ACC112 (cell line): ENCODE results near the gene BMP3.

Experiments used
- H2AFZ ChIP-seq: fragments of 200-600 bp; sonication (generic); one replicate; pipeline ENCODE4 v1.6.0; 2017; ENCODE audit warnings: antibody characterized with exemption, low read length; ENCODE audit not compliant: unreplicated experiment
- H3K27ac ChIP-seq: fragments of 200-600 bp; sonication (generic); 2 replicates; pipeline ENCODE4 v1.5.1; 2014; ENCODE audit warnings: low read depth, mild to moderate bottlenecking, antibody characterized with exemption, low read length, moderate library complexity
- H3K27me3 ChIP-seq: fragments of 200-600 bp; sonication (generic); 2 replicates; pipeline ENCODE4 v1.6.1; 2014; ENCODE audit warnings: mild to moderate bottlenecking, antibody characterized with exemption, low read length, moderate library complexity, mixed read lengths; ENCODE audit not compliant: insufficient read depth
- H3K36me3 ChIP-seq: fragments of 200-600 bp; sonication (generic); 2 replicates; pipeline ENCODE4 v1.6.1; 2016; ENCODE audit warnings: mild to moderate bottlenecking, antibody characterized with exemption, low read length, moderate library complexity, mixed read lengths; ENCODE audit not compliant: insufficient read depth
- H3K4me1 ChIP-seq: fragments of 200-600 bp; sonication (generic); one replicate; pipeline ENCODE4 v1.6.1; 2016; ENCODE audit warnings: low read length, mixed read lengths; ENCODE audit not compliant: insufficient read depth, unreplicated experiment, control insufficient read depth
- H3K4me3 ChIP-seq: fragments of 200-600 bp; sonication (generic); 2 replicates; pipeline ENCODE4 v1.5.1; 2014; ENCODE audit warnings: mild to moderate bottlenecking, low read depth, low read length
- H3K79me2 ChIP-seq: fragments of 200-600 bp; sonication (generic); one replicate; pipeline ENCODE4 v1.6.0; 2016; ENCODE audit warnings: low read length; ENCODE audit not compliant: control insufficient read depth, unreplicated experiment, insufficient read depth

BMP3 gene

DNA sequence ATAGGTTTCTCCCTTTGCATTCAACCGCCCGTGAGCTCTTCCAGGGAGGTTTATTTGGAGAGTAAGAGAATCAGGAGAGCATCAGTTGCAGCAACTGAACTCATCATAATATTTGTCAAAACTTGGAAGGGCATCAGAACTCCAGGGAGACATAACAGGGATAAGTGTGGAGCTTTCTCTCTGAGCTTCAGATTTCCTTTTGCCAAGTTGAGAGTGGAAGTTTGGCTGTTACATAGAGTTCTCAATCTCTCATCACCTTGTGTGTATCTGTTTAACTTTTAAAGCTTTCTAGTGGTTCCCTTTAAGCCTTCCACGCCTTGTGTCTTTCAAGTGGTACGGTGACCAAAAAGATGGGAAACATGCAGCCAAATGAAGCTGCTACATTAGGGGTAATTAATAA, 18.8 kb downstream of the BMP3 start:
- H3K79me2 ChIP-seq: no peaks in the 10 kb centered on the region
- H3K27ac ChIP-seq: no peak overlapping the region
- H2AFZ ChIP-seq: no peak overlapping the region
- no peak overlapping the region for H3K4me3 ChIP-seq
- peaks cover 26% of the 10 kb centered on the region for H3K27me3 ChIP-seq
- no peaks in the 10 kb centered on the region for H3K36me3 ChIP-seq
- H3K4me1 ChIP-seq: no peaks in the 10 kb centered on the region

DNA sequence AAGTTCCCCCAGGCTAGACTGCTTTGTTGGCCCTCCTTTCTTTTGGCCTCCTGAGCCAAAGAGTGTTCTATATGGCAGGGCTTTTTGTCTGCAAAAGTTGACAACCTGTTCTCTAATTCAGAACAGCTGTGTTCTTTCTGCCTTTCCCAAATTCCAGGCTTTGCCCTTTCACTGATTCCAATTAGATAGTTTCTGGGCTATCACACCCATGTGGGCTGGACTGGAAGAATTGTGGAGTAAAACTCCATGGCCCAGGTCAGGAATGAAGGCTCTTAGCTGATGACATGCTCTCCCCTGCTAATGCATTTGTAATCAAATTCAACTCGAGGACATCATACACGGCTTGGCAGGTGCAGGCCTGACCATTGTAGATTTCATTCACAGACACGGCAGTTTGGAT, 19.4 kb downstream of the BMP3 start:
- H3K79me2 ChIP-seq: no peaks in the 10 kb centered on the region

DNA sequence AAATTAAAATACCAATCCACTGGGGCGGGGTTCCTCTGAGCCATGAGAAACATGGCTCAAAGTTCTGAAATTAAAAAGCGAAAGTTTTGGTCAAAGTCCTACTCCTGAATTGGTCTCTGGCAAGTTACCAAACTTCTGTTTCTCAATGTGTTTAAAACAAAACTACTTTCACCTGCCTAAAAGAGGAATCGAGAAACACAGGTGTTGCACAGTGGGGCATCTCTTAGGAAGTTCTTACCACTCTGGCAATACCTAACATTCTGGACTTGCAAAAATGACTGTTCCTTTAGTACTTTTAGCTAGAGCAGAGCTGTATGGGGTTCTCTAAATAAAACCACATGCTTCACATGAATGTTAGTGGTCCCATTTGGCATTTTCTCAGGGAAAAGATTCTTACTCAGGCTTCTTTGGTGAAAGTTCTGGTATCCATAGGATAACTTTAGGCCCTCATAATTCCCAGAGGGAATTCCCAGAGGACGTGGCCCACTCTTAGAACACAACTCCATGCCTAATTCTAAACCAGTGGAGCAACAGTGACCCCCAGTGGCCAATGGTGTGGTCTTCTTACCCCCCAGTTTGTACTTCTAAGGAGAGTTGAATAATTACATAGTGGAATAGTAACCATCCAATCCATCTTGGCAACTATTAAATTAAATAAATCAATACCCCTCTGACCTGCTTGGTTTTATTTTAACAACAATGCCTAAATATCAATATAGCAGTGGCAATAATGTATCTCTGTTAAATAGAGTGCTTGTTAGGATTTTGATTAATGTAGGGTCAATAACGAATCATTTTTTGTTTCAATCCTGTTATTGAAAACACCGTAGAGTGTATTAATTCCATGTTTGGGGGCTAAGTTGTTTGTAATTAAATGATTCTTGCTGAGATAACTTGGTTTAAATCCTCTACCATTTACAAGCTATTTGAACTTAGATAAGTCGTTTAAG, 21.9 kb downstream of the BMP3 start:
- Histone ChIP-seq H2AFZ (no peak overlapping the region), H3K27ac (no peak overlapping the region), H3K79me2 (no peaks in the 10 kb centered on the region), H3K27me3 (no peaks in the 10 kb centered on the region), H3K36me3 (no peaks in the 10 kb centered on the region), H3K4me1 (no peaks in the 10 kb centered on the region), H3K4me3 (no peak overlapping the region)

More for the DNA sequence above, 19.4 kb downstream of the BMP3 start:
- no peaks in the 10 kb centered on the region for H3K36me3 ChIP-seq
- peaks cover 20% of the 10 kb centered on the region for H3K27me3 ChIP-seq
- H2AFZ ChIP-seq: no peak overlapping the region
- H3K27ac ChIP-seq: no peak overlapping the region
- H3K4me3 ChIP-seq: no peak overlapping the region
- no peaks in the 10 kb centered on the region for H3K4me1 ChIP-seq

DNA sequence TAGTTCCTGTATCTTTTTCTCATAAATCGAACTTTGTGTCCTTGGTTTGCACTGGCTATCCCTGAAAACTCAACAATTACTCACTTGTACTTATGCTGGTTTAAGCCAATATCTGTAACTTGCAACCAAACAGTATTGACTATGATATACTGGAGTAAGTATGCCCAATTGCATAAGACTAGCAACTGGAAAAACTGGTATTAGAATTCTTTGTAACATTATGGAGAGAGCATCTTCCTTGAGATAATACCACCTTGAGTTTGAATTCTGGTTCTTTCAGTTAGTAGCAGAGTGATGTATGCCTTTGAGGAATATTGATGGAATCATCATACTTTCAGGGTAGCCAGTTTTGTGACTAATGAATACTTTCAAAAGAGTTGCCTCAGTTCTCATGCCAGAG, 28.1 kb downstream of the BMP3 start:
- Histone ChIP-seq H3K27me3 (no peaks in the 10 kb centered on the region), H3K36me3 (no peaks in the 10 kb centered on the region), H3K4me3 (no peak overlapping the region)

DNA sequence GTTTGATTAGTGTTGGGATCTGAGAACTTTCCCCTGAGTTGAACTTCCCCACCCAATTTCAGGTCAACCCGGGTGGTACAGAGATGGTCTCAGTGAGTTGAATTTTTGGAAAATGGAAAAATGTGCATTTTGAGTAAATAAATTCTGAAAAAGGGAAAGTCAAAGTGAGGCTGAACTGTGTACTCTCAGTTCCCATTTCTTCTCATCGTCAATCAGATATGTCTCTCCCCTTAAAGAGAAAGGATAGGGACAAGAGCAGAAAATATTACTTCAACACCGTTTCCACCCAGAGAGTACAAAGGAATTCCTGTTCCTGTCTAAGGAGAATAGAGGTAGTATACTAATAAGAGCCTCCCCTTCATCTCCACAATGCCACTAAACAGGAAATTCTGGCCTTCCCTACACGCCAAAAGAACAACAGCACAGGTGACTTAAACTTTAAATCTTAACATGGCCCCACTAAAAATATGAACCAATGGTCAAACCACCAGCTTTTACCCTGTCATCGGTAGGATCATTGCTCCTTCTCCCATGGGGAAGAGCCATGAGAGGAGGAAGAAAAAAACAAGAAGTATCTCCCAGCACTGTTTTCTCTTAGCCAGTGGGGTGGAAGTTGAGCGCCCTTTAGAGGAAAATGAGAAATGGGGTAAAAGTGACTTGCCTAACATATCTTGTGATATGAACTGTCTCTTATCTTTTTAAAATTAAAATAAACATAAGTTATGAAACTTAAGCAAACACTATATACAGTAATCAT, 30.3 kb downstream of the BMP3 start:
- no peak overlapping the region for H2AFZ ChIP-seq
- no peaks in the 10 kb centered on the region for H3K27me3 ChIP-seq
- no peaks in the 10 kb centered on the region for H3K79me2 ChIP-seq
- no peak overlapping the region for H3K27ac ChIP-seq
- H3K4me3 ChIP-seq: no peak overlapping the region
- H3K36me3 ChIP-seq: no peaks in the 10 kb centered on the region
- no peaks in the 10 kb centered on the region for H3K4me1 ChIP-seq

More for the DNA sequence above, 28.1 kb downstream of the BMP3 start:
- no peaks in the 10 kb centered on the region for H3K79me2 ChIP-seq
- no peak overlapping the region for H2AFZ ChIP-seq
- H3K27ac ChIP-seq: no peak overlapping the region
- no peaks in the 10 kb centered on the region for H3K4me1 ChIP-seq

DNA sequence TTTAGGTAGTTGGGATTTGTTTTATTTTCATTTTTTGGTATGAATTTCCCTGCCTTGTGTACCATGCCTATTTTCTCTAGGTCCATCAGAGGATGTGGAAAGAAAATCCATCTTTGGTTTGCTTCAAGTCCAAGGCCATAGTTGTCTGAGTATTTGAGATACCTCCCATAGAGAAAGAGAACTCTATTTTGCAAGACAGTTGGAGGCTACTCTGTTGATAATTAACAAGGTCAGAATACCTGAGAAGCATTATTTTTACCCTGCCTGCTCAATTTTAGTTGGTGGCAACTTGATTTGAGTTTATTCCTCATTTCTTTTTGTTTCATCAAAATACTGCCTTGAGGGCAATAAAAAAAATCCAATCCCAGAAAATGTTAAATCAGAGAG, 30.8 kb downstream of the BMP3 start:
- H3K27ac ChIP-seq: no peak overlapping the region
- no peaks in the 10 kb centered on the region for H3K79me2 ChIP-seq
- H3K36me3 ChIP-seq: no peaks in the 10 kb centered on the region

DNA sequence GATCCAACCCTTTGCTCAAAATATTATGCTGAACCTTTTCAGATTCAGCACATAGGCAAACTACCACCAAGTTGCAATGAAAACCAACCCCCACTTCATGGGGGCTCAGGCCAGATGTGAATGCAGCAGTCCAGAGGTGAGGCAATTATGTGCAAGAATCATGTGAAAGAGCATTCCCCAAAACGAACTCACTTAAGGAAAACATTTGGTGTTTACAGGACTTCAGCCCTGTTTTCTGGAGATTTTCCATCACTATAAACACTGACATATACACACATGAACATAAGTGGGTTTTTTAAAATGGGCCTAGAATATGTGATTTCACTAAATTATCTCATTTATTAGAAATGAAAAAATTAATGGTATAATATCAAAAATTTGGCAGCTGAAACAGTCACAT, 31.5 kb downstream of the BMP3 start:
- no peak overlapping the region for H2AFZ ChIP-seq
- H3K27me3 ChIP-seq: no peaks in the 10 kb centered on the region
- H3K79me2 ChIP-seq: no peaks in the 10 kb centered on the region
- no peaks in the 10 kb centered on the region for H3K4me1 ChIP-seq
- no peaks in the 10 kb centered on the region for H3K36me3 ChIP-seq
- no peak overlapping the region for H3K4me3 ChIP-seq
- no peak overlapping the region for H3K27ac ChIP-seq

More for the DNA sequence above, 30.8 kb downstream of the BMP3 start:
- no peak overlapping the region for H3K4me3 ChIP-seq
- H2AFZ ChIP-seq: no peak overlapping the region
- no peaks in the 10 kb centered on the region for H3K4me1 ChIP-seq
- no peaks in the 10 kb centered on the region for H3K27me3 ChIP-seq

DNA sequence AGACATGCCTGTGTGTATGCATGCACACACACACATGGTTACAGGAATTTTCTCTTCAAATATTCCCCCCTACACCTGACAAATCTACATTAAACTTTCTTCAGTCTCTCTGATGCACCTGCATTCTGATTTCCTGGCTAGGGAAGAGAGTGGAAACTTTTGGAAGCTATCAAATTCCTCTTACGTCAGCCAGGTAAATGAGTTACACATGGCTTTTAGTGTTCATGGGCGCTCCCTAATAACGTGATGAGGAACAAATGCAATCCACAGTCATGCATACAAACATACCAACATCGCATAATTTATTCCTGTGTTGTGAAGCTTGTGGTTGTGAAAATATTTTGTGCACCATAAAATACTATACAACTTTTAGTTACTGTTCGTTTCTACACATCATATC, 34.9 kb downstream of the BMP3 start:
- H3K4me3 ChIP-seq: no peak overlapping the region
- H3K4me1 ChIP-seq: peaks cover 3% of the 10 kb centered on the region
- H3K36me3 ChIP-seq: no peaks in the 10 kb centered on the region
- no peak overlapping the region for H3K27ac ChIP-seq
- no peaks in the 10 kb centered on the region for H3K79me2 ChIP-seq
- H3K27me3 ChIP-seq: no peaks in the 10 kb centered on the region
- H2AFZ ChIP-seq: no peak overlapping the region

DNA sequence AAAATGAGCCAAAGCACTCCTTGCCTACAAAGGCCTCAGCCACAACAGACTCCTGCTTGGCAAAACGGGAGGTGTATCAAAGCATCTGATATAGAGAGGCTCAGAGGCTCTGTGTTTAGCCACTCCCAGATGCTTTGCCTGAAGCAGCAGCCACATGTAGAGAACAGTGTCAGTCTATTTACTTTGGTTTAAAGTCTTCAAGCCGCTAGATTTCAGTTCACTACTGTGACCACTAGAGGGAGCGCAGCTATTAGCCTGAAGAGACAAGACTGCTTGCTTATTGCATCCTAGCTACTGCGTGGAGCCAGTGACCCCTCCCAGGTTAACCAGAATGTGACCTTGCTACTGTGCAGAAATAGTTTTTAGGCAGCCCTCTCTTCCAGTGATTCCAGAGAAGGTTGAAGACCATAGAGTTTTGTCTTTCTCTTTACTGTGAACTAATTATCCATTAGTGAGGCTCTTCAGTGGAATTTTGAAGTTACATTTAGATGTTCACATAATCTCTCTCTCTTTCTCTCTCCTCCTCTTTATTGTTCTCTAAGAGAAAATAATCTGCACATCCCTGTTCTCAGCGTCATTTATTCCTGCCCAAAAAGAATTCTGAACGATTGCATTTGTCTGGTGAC, 39.3 kb downstream of the BMP3 start:
- peaks cover 3% of the 10 kb centered on the region for H3K4me1 ChIP-seq
- H3K4me3 ChIP-seq: no peak overlapping the region
- H3K79me2 ChIP-seq: no peaks in the 10 kb centered on the region
- H3K27ac ChIP-seq: no peak overlapping the region
- no peaks in the 10 kb centered on the region for H3K36me3 ChIP-seq
- no peaks in the 10 kb centered on the region for H3K27me3 ChIP-seq
- peak overlapping the region; percentile 42 for H2AFZ ChIP-seq

DNA sequence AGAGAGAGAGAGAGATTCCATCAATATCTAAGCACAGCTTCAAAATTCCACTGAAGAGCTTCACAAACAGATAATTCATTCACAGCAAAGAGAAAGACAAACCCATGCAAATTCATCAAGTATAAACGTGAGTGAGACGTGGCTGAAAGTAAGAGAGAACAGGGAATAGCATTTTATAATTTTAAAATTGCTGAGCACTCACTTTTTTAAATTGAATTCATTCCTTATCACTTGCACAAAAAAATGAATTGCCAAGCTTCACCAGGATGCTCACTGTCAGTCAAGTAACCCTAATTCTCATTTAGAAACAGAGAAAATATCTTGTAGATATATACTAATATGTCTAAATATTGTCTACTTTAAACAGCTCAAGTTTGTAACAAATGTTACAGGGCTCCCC, 40.5 kb downstream of the BMP3 start:
- no peaks in the 10 kb centered on the region for H3K79me2 ChIP-seq
- H3K27me3 ChIP-seq: no peaks in the 10 kb centered on the region
- no peak overlapping the region for H3K27ac ChIP-seq
- H3K36me3 ChIP-seq: no peaks in the 10 kb centered on the region
- H3K4me3 ChIP-seq: no peak overlapping the region
- no peak overlapping the region for H2AFZ ChIP-seq
- H3K4me1 ChIP-seq: peaks cover 3% of the 10 kb centered on the region
